ENCODE measurements around the gene MFN2.
"Not testable (repeated sequence)": the region's sequence is repeated elsewhere in the genome, so short reads cannot be mapped to it uniquely, and the experiment has no call there.

Gene MFN2

GRCh38 chr1:12040457-12041051, 60.3 kb downstream of the MFN2 start:
- TF ChIP-seq, protein P1, sequence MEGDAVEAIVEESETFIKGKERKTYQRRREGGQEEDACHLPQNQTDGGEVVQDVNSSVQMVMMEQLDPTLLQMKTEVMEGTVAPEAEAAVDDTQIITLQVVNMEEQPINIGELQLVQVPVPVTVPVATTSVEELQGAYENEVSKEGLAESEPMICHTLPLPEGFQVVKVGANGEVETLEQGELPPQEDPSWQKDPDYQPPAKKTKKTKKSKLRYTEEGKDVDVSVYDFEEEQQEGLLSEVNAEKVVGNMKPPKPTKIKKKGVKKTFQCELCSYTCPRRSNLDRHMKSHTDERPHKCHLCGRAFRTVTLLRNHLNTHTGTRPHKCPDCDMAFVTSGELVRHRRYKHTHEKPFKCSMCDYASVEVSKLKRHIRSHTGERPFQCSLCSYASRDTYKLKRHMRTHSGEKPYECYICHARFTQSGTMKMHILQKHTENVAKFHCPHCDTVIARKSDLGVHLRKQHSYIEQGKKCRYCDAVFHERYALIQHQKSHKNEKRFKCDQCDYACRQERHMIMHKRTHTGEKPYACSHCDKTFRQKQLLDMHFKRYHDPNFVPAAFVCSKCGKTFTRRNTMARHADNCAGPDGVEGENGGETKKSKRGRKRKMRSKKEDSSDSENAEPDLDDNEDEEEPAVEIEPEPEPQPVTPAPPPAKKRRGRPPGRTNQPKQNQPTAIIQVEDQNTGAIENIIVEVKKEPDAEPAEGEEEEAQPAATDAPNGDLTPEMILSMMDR (IDR thresholded peaks at IDR 0.05; ENCODE audit: borderline replicate concordance, control extremely low read depth, extremely low read depth, insufficient read depth, missing control alignments) = no peak
- in situ Hi-C loops (cut with MboI; ENCODE audit: low sequenced_read_pairs, unreplicated experiment) = no loop called here
- peak; percentile 57 for DNase-seq (ENCODE audit: low spot score)

DNA sequence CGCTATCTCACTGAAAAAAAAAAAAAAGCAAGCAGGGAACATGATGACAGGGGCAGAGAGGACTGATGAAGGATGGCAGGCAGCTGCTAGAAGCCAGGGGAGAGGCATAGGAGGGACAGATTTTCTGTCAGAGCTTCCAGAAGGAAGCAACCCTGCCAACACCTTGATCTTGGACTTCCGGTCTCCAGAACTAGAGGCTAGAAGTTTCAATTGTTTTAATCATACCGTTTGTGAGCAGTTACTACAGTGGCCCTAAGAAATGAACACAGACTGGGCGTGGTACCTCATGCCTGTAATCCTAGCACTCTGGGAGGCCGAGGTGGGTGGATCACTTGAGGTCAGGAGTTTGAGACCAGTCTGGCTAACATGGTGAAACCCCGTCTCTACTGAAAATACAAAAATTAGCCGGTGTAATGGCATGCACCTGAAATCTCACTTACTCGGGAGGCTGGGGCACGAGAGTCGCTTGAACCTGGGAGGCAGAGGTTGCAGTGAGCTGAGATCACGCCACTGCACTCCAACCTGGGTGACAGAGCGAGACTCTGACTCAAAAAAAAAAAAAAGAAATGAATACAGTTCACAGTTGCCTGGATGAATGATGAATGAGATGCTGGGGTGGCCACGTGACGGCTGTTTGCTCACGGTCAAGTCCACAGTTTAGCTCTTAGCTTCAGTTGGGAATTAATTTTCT, 64.1 kb downstream of the MFN2 start:
- DNase-seq (ENCODE audit: low spot score) = not testable (repeated sequence)

GRCh38 chr1:12046749-12047119, 66.5 kb downstream of the MFN2 start:
- no peak for DNase-seq (ENCODE audit: low spot score)
- TF ChIP-seq, protein P1 (IDR thresholded peaks at IDR 0.05; ENCODE audit: borderline replicate concordance, control extremely low read depth, extremely low read depth, insufficient read depth, missing control alignments) = no peak
- in situ Hi-C loops (cut with MboI; ENCODE audit: low sequenced_read_pairs, unreplicated experiment) = no loop called here

More for the DNA sequence above, 64.1 kb downstream of the MFN2 start:
- in situ Hi-C loops (cut with MboI; ENCODE audit: low sequenced_read_pairs, unreplicated experiment) = not testable (repeated sequence)

- TF ChIP-seq, protein P1 (IDR thresholded peaks at IDR 0.05; ENCODE audit: borderline replicate concordance, control extremely low read depth, extremely low read depth, insufficient read depth, missing control alignments) = no peak
- peak; percentile 75 for DNase-seq (ENCODE audit: low spot score)
- in situ Hi-C loops (cut with MboI; ENCODE audit: low sequenced_read_pairs, unreplicated experiment) = no loop called here
Observed at GRCh38 chr1:12047120-12047876, 67.1 kb downstream of the MFN2 start.

DNA sequence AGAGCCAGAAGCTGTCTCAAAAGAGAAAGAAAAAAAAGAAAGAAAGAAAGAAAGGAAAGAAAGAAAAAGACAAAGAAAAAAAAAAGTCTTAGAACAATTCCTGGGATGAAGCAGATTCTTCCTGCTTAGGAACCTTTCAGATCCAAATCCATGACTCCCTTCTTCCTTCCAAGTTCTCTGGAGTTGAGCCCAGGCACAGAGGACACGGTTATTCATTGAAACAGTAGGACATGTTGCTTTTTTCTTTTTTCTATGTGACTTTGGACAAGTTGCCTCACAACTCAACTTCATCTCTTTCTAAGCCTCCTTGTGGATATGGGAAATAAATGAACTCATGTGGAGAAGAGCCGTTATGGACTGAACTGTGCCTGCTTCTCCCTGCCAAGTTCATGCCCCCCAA, 68.1 kb downstream of the MFN2 start:
- in situ Hi-C loops (cut with MboI; ENCODE audit: low sequenced_read_pairs, unreplicated experiment) = no loop called here
- TF ChIP-seq, protein P1 (IDR thresholded peaks at IDR 0.05; ENCODE audit: borderline replicate concordance, control extremely low read depth, extremely low read depth, insufficient read depth, missing control alignments) = no peak
- DNase-seq (ENCODE audit: low spot score) = no peak

DNA sequence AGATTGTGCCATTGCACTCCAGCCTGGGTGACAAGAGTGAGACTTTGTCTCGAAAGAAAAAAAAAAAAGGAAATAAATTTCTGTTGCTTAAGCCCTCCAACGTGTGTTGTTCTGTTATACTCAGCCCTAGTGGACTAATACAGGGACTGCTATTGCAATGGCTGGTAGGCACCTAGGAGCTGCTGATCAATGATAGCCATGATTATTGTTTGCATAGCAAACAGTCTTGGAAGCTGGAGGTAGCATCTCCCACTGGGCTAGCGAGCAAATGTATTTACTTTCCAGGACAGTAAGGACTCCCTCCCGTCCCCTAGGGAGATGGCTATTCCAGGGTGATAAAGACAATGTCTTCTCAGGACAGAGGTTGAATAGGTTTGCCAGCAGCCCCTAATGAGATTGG, 69.4 kb downstream of the MFN2 start:
- TF ChIP-seq, protein P1 (IDR thresholded peaks at IDR 0.05; ENCODE audit: borderline replicate concordance, control extremely low read depth, extremely low read depth, insufficient read depth, missing control alignments) = no peak
- no peak for DNase-seq (ENCODE audit: low spot score)
- in situ Hi-C loops (cut with MboI; ENCODE audit: low sequenced_read_pairs, unreplicated experiment) = no loop called here

GRCh38 chr1:12051361-12051760, 71.1 kb downstream of the MFN2 start:
- in situ Hi-C loops (cut with MboI; ENCODE audit: low sequenced_read_pairs, unreplicated experiment) = no loop called here
- no peak for DNase-seq (ENCODE audit: low spot score)
- TF ChIP-seq, protein P1 (IDR thresholded peaks at IDR 0.05; ENCODE audit: borderline replicate concordance, control extremely low read depth, extremely low read depth, insufficient read depth, missing control alignments) = no peak

Data from GM13976 (cell line).